HepG2 (cell line): ENCODE results near the gene GAPDH. TPM values are rescaled to one million over a fixed set of nuclear protein-coding genes. Genes with fewer than 3 reads are reported as not detected.
A peak's percentile ranks its signal among the peaks of the same experiment; 100 is the strongest.

ENCODE experiments used
- CHD2 ChIP-seq: IDR thresholded peaks from 2 replicates; pipeline ENCODE4 v1.6.1; 2011; ENCODE audit warnings: low read depth, low read length, improper control_type of control experiment
- ESRRA ChIP-seq: sonication (generic); formaldehyde crosslinking; IDR thresholded peaks from 2 replicates; pipeline ENCODE4 v1.5.1; 2020; ENCODE audit warnings: mild to moderate bottlenecking, low read depth, missing genetic modification reagents
- ISL2 ChIP-seq: sonication (generic); formaldehyde crosslinking; IDR thresholded peaks from 2 replicates; pipeline ENCODE4 v1.5.0; 2020; ENCODE audit warnings: missing genetic modification reagents
- JDP2 ChIP-seq: sonication (generic); formaldehyde crosslinking; IDR thresholded peaks from 2 replicates; pipeline ENCODE4 v1.8.1; 2022; ENCODE audit warnings: missing genetic modification reagents, borderline replicate concordance
- KMT2A ChIP-seq: sonication (generic); formaldehyde crosslinking; IDR thresholded peaks from 2 replicates; pipeline ENCODE4 v1.4.0; 2020; ENCODE audit warnings: missing genetic modification reagents
- MEIS2 ChIP-seq: sonication (generic); formaldehyde crosslinking; IDR thresholded peaks from 2 replicates; pipeline ENCODE4 v1.9.0; 2021; ENCODE audit warnings: mild to moderate bottlenecking, missing genetic modification reagents
- NCOA5 ChIP-seq: sonication (generic); formaldehyde crosslinking; IDR thresholded peaks from 2 replicates; pipeline ENCODE4 v1.4.0; 2020; ENCODE audit warnings: missing genetic modification reagents
- NR2F2 ChIP-seq: IDR thresholded peaks from 2 replicates; pipeline ENCODE4 v1.6.1; 2012; ENCODE audit warnings: low read depth, inconsistent platforms, borderline replicate concordance
- POLR2A ChIP-seq, 2 experiments: IDR thresholded peaks; 2 replicates each; pipeline ENCODE4 v1.6.1; 2011; ENCODE audit warnings: low read depth in 2 of 2, low read length in 2 of 2, mild to moderate bottlenecking in 1 of 2, moderate library complexity in 1 of 2; ENCODE audit not compliant: insufficient read depth in 1 of 2
- PREB ChIP-seq: sonication (generic); formaldehyde crosslinking; IDR thresholded peaks from 2 replicates; pipeline ENCODE4 v1.4.0; 2020; ENCODE audit warnings: missing genetic modification reagents
- SMYD3 ChIP-seq: sonication (generic); formaldehyde crosslinking; IDR thresholded peaks from 2 replicates; pipeline ENCODE4 v1.8.1; 2023; ENCODE audit warnings: mild to moderate bottlenecking, missing genetic modification reagents
- STAT5B ChIP-seq: sonication (generic); formaldehyde crosslinking; IDR thresholded peaks from 2 replicates; pipeline ENCODE4 v1.4.0; 2020; ENCODE audit warnings: missing genetic modification reagents
- TCF7 ChIP-seq: sonication (generic); IDR thresholded peaks from 2 replicates; pipeline ENCODE4 v1.6.1; 2016; ENCODE audit warnings: antibody characterized with exemption, low read depth
- XBP1 ChIP-seq: sonication (generic); formaldehyde crosslinking; IDR thresholded peaks from 2 replicates; pipeline ENCODE4 v1.5.0; 2020; ENCODE audit warnings: missing genetic modification reagents
- ZFP37 ChIP-seq: sonication (generic); formaldehyde crosslinking; IDR thresholded peaks from 2 replicates; pipeline ENCODE4 v1.4.0; 2020; ENCODE audit warnings: missing genetic modification reagents, borderline replicate concordance
- ZNF124 ChIP-seq: sonication (generic); formaldehyde crosslinking; IDR thresholded peaks from 2 replicates; pipeline ENCODE4 v1.4.0; 2020; ENCODE audit warnings: missing genetic modification reagents
- ZNF292 ChIP-seq: sonication (generic); formaldehyde crosslinking; IDR thresholded peaks from 2 replicates; pipeline ENCODE4 v1.8.1; 2022; ENCODE audit warnings: mild to moderate bottlenecking, low read depth, missing genetic modification reagents, borderline replicate concordance
- ZNF331 ChIP-seq: sonication (generic); formaldehyde crosslinking; IDR thresholded peaks from 2 replicates; pipeline ENCODE4 v1.4.0; 2020; ENCODE audit warnings: missing genetic modification reagents
- ZNF34 ChIP-seq: sonication (generic); formaldehyde crosslinking; IDR thresholded peaks from 2 replicates; pipeline ENCODE4 v1.4.0; 2020; ENCODE audit warnings: mild to moderate bottlenecking, missing genetic modification reagents, borderline replicate concordance
- ZNF407 ChIP-seq: sonication (generic); formaldehyde crosslinking; IDR thresholded peaks from one replicate; pipeline ENCODE4 v1.5.1; 2020; ENCODE audit warnings: mild to moderate bottlenecking, missing genetic modification reagents; ENCODE audit errors: not compliant biosample characterization
- ZNF644 ChIP-seq: IDR thresholded peaks from 2 replicates; pipeline ENCODE4 v1.6.1; 2016; ENCODE audit warnings: low read depth
- ZNF737 ChIP-seq: sonication (generic); formaldehyde crosslinking; IDR thresholded peaks from 2 replicates; pipeline ENCODE4 v1.5.0; 2020; ENCODE audit warnings: missing genetic modification reagents, mild to moderate bottlenecking, borderline replicate concordance
- ZSCAN31 ChIP-seq: sonication (generic); formaldehyde crosslinking; IDR thresholded peaks from 2 replicates; pipeline ENCODE4 v1.5.0; 2020; ENCODE audit warnings: low read depth, mild to moderate bottlenecking, missing genetic modification reagents
- polyA plus RNA-seq, 8 experiments: library from polyadenylated mRNA; depleted of rRNA in 3 of 8; stranded (reverse) in 7 of 8; unstranded in 1 of 8; fragments of >200 nt; fragmentation: Illumina TruSeq in 4 of 8; extraction: Trizol in 4 of 8; gene quantifications; 2 replicates each; pipeline versions ENCODE4 v1.2.1 to v1.2.3, GENCODE V29; 2011 to 2016; ENCODE audit warnings: low read depth in 4 of 8, missing spikeins in 1 of 8, mixed read lengths in 1 of 8; ENCODE audit not compliant: insufficient read depth in 1 of 8
- total RNA-seq, 5 experiments: library from RNA; depleted of rRNA; stranded (reverse); fragments of >200 nt; fragmentation: Illumina TruSeq; extraction: Trizol; gene quantifications; 2 replicates each; pipeline ENCODE4 v1.2.3, GENCODE V29; 2016; ENCODE audit warnings: low read depth in 1 of 5

GAPDH gene
- total and polyA plus RNA-seq, 2 of the 13 experiments (the other 11 are each of a cell fraction or from before 2014, with no cell fraction given): 3,038 to 12,722 TPM

- no peak for TF ChIP-seq ZNF737 (CRISPR knock-in tag)
- 0 out of 2 replicates have a peak, but pooled peaks have one; percentile 18 for TF ChIP-seq ZFP37
- peak; percentile 32; the same call in 1 of the 2 replicates for TF ChIP-seq ZNF331 (CRISPR knock-in tag)
- TF ChIP-seq ESRRA: peak; percentile 45; the same call in 1 of the 2 replicates
- peak; percentile 20; the same call in 1 of the 2 replicates for TF ChIP-seq TCF7
- no peak for TF ChIP-seq PREB
- peak; percentile 21; the same call in 1 of the 2 replicates for TF ChIP-seq ZNF644 (CRISPR knock-in tag)
- TF ChIP-seq CHD2: no peak
- TF ChIP-seq ZNF407 (CRISPR knock-in tag): no peak
- TF ChIP-seq ZSCAN31 (CRISPR knock-in tag): no peak
- no peak for TF ChIP-seq ZNF124 (CRISPR knock-in tag)
- no peak for TF ChIP-seq ISL2 (CRISPR knock-in tag)
- peak; percentile 50; the same call in 1 of the 2 replicates for TF ChIP-seq MEIS2 (CRISPR knock-in tag)
- peak; percentile 76; the same call in 1 of the 2 replicates for TF ChIP-seq SMYD3 (CRISPR knock-in tag)
- TF ChIP-seq POLR2A (IDR thresholded peaks at IDR 0.05; ENCODE audit: insufficient read depth in 1 of 2, low read depth in 2 of 2, low read length in 2 of 2): peak in 1 of 2 experiments; percentile 56; a peak in 2 of 4 replicates
- peak; percentile 17; the same call in 1 of the 2 replicates for TF ChIP-seq ZNF292 (CRISPR knock-in tag)
- TF ChIP-seq XBP1 (CRISPR knock-in tag): no peak
- no peak for TF ChIP-seq NCOA5
- TF ChIP-seq JDP2 (CRISPR knock-in tag): no peak
- TF ChIP-seq KMT2A (CRISPR knock-in tag): no peak
- TF ChIP-seq ZNF34 (CRISPR knock-in tag): no peak
- no peak for TF ChIP-seq STAT5B (CRISPR knock-in tag)
- no peak for TF ChIP-seq NR2F2
These were observed 2.0 kb upstream of the GAPDH start (continued) for GRCh38 chr12:6532051-6532926.
